GM18858 (cell line): ENCODE measurements around the gene FRA10AC1.
"Not testable (repeated sequence)": the region's sequence is repeated elsewhere in the genome, so short reads cannot be mapped to it uniquely, and the experiment has no call there.

Experiments
- ATAC-seq: cut with Tn5 transposase; IDR thresholded peaks from one replicate; pipeline ENCODE4 v1.9.1; 2021; ENCODE audit not compliant: unreplicated experiment

FRA10AC1 gene

DNA sequence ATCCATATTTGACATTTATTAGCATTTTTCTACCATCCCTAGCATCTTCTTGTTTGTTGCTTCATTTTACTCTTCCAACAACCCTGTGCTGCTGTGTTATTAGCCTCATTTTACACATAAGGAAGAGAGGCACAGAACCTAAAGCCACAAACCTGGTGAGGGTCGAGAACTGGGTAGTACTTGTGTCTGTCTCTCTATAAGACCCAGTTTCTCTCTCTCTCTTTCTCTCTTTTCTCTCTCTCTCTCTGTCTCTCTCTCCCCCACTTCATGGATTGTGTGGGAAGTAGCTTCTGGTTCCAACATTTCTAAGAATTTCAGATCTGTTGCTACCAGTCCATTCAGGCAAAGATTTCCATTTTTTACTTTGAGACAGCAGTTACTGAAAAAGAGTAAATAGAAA lies 1.4 kb upstream of the FRA10AC1 start:
- no peak for ATAC-seq

DNA sequence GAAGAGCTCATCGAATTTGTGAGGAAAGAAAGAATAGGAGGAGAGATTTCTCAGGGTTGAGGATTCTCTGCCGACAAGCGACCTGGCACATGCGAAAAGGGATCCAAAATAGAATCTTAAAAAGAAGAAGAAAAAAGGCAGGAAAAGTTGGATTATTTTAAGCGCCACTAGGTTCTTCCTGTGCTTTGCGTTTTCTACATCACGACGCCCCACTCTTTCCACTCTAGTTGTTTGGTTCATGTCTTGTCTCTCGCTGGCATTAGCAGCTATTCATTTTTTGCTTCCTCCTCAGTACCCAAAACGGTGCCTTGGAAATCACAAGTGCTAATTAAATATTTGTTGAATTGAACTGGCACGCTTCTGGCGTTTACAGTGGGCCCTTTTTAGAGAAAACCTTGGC lies 674 bp upstream of the FRA10AC1 start:
- no peak for ATAC-seq

DNA sequence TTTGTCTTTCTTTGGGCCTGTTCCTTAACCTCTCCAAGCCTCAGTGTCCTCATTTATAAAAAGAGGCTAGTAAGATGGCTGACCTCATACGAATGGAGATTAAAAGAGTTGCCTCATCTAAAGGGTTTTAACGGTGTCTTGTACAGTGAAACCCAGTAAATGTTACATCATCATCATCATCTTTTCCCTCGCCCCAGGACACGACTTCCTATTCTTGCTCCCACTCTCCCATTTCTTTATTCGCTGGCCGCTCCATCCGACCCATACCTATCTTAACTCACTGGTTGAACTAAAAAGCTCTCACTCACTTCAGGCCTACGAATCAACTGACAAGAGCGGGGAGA lies 554 bp downstream of the FRA10AC1 start:
- peak; percentile 16 for ATAC-seq

DNA sequence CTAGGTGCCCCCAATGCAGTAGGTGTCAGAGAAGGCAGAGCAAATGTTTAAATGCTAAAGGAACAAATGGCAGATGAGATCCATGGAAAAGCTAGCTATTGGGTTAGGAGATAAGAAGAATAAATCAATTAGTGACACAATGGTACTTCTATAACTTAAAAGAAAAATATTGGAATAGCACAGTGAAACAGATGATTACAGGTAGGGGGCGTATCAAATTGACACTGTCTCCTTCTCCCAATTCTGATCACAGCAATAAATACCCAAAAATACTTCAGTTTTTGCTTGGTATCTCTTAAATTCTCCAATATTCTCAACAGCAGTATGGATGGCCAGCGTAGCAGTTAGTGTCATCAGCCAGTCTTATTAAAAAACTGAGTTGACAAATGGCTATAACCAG lies 5.2 kb downstream of the FRA10AC1 start:
- no peak for ATAC-seq

DNA sequence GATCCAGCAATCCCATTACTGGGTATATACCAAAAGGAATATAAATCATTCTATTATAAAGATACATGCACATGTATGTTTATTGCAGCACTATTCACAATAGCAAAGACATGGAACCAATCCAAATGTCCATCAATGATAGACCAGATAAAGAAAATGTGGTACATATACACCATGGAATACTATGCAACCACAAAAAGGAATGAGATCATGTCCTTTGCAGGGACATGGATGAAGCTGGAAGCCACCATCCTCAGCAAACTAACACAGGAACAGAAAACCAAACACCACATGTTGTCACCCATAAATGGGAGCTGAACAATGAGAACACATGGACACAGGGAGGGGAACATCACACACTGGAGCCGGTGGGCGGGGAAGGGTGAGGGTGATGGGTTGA lies 5.8 kb downstream of the FRA10AC1 start:
- ATAC-seq, result not testable (repeated sequence)

DNA sequence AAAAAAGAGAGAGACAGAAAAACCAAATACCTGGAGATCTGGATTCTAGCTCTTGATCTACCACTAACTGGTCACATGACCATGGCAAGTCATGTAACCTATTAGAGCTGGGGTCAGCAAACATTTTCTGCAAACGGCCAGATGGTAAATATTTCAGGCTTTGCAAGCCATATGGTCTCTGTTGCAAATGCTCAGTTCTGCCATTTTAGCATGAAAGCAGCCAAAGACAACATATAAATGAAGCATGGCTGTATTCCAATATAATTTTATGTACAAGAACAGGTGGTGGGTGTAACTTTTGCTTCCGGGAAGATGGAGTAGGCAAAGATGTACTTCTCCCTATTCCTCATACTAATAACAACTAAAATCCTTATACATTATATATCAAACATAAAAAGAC lies 6.7 kb downstream of the FRA10AC1 start:
- ATAC-seq, result no peak

DNA sequence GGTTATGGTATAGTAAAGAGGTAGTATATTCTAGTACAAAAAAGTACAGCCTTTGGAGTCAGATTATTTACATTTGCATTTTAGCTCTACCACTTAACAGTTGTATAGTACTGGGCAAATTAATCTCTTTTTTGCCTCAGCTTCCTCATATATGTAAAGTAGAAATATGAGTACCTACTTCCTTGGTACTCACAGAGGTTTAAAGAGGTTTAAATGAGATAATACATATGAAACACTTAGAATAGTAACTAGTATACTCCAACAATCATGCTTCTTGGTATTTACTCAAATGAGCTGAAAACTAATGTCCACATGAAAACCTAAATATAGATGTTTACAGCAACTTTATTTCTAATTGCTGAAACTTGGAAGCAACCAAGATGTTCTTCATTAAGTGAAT lies 14.7 kb downstream of the FRA10AC1 start:
- ATAC-seq, result no peak

DNA sequence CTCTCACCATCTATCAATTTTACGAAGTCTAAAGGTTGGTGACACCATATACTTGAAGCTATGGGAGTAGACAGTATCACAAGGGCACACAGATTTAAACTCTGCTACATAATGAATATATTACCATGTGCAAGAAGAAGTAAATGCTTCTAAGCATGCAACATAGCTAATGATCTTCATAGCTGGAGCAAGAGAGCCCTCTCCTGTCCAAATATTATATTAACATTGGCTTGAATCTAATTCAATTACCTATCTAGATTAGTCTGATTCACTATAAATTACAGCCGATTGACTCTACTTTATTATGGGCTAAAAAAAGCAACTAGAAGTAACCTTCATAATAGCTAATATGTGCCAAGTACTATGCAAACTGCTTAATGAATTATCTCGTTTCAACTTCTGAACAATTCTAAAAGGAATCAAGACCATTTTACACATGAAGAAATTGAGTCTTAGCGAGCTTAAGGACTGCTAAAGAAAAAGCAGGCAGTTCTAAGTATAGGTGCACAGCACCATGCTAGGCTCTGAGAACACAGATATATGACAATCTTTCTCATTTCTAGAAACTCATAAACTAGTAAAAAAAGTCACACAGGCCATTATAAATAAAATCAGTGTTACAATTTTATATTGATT lies 21.9 kb downstream of the FRA10AC1 start:
- no peak for ATAC-seq

DNA sequence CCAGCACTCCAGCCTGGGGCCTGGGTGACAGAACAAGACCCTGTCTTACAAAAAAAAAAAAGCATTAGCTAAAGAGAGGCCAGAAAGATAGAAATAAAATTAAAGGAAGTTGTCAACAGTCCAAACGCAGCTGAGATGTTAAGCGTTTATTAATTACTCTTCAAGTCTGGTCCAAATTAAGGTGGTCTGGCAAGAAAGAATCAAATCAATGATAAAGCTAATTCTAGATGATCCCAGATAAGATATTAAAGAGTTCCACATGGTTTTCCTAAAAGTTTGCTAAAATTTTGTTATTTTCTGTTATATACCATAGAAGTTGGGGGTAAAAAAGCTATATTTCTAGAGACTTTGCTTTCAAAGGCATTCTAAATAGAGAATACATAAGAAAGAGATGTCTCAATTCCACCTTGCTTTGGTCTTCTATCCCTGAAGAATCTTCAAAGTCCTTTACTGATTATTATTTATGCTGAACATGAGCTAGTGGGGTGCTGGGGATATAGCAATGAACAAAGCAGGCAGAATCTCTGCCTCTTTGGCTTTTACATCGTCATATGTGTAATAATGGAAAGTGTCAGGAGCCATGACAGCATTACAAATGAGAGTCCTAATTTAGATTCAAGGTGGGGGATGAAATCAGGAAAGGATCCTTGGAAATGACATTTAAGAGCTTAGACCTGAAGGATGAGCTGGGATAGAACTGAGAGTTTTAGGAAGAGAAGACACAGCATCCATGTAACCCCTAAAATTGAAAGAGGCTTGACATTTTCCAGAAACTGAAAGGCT lies 23.4 kb downstream of the FRA10AC1 start:
- no peak for ATAC-seq

DNA sequence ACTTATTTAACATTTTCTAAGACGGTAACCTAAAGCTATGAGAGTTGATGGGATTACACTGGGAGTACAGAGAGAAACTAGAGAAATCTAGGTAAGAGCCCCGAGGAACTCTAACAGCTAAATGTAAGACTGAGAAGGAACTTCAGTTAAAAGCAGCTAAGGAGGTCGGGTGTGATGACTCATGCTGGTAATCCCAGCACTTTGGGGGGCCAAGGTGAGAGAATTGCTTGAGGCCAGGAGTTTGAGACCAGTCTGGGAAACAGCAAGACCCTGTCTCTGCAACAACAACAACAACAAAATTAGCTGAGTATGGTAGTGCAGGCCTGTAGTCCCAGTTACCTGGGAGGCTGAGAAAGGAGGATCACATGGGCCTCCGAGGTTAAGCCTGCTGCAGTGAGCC lies 24.0 kb downstream of the FRA10AC1 start:
- no peak for ATAC-seq

DNA sequence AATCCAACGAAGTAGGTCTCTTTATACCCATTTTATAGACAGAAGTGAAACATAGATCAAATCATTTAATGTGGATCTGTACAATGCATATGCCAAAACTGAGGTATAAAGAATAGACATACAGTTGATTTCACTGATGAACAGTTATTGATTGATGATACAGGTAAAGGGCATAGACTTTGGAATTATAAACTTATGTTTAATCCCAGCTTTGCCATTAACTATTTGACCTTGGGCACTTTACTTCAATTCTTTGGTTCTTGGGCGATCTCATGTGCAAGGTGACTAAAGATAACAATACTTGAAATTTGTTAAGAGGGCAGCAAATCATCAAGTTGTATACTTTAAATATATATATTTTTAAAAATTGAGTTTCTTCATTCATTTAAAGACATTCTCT lies 28.6 kb downstream of the FRA10AC1 start:
- no peak for ATAC-seq

DNA sequence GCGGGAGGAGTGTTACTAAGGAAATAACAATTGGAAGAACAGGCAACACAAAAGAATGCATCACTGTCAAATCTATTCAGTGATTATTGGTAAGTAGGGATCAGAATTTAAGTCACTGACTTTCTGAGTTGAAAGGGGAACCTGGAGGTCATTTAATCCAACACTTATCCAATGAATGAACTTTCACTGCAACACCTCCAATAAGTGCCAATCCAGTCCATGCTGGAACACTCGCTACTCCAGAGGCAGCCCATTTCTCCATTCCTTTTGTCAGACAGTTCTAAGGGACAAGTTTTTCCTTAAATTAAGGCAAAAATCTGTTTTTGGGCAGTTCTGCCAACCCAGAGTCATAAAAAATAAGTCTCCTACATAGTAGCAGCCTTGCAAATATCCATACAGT lies 29.5 kb downstream of the FRA10AC1 start:
- ATAC-seq, result no peak

DNA sequence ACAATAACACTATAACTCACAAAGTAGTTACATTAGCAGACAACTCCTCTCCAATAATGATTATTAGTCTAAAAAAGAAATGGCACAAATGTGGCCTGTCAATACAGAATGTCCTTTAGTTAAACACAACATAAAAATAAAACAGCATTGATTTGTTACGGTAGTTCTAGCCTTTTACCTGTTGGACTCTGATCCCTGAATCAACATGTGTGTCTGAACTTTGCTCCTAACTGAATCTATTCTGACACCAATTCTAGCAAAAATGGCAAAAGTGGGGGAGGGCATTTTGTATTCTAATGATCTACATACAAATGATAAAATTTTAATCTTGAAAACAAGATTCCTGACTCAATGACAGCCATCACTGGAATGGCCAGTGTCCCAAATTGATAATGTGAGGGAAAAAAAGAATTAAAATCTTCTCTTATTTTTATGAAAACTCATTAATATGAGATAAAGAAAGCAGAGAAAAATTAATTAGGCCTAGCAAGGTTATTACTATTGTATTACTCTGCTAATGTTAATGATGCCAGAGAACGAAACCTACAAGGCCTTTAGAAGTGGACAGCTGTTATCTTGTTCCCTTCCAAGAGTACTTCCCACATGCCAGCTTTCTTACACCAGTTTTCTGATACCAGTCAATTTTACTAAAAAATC lies 30.2 kb downstream of the FRA10AC1 start:
- ATAC-seq, result no peak

DNA sequence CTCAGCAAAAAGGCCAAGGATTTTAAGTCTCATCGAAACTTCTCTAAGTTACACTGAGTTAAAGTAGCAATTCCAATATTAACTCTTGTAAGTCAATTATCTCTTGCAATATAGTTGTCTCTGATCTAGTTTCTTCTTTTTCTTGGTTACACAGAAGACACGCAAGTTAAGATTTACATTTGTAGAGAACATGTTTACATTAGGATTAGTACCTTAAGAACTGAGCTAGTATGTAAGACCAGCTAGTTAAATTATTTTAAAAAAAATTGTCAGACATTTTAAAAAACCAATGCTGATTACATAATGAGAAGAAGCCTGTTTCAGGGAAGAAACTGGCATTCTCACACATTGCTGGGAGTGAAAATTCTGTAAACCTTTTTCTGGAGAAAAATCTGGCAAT lies 31.4 kb downstream of the FRA10AC1 start:
- ATAC-seq, result no peak

DNA sequence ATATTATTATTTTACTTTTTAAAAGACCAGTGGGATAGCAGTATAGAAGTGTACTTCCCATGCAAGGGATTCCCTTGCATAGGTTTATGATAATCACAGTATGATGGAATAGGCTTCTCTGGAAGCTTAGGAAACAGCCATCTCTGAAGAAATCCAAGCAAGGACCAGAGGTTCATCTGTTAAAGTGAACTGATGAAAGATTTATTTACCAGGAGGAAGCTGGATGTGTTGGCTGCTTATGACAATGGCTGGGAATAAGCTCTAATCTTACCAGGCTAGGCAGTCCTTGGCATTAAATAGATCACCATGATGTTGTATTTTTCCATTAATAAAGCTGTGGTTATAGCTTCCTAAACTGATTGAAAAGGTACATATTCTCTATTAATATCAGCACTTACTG lies 32.0 kb downstream of the FRA10AC1 start:
- ATAC-seq, result no peak

DNA sequence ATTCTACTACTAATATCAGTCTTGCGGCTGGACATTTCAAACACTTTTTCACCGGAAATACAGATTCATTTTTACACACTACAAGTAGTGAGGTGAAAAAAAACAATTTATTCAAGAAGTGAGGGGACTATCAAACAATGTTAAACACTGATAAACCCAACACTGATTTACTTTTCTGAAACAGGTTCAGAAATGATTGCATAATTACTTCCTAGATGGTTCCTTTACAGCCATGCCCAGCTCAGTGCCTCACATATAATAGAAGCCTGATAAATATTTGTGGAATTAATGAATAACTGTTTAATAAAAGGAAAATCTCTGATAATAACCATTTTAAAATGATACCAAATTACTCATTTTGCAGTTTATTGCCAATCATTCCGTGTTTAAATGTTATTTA lies 34.6 kb downstream of the FRA10AC1 start:
- no peak for ATAC-seq

DNA sequence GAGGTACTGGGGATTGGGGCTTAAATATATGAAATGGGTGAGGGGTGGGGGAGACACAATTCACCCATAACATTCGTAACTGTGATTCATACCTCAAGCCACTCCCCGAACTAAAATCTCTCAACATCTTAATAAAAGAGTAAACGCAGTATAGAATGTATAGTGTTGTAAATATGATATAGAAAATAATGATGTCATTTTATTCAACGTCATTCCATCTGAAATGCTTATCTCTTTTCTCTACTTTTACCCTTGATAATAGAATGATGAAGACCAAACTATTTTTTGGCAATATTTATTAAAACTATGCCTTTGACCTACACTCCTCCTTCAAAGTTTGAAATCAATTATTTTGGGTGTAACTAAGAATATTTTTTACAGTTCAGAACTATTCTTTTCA lies 36.4 kb downstream of the FRA10AC1 start:
- ATAC-seq, result no peak

DNA sequence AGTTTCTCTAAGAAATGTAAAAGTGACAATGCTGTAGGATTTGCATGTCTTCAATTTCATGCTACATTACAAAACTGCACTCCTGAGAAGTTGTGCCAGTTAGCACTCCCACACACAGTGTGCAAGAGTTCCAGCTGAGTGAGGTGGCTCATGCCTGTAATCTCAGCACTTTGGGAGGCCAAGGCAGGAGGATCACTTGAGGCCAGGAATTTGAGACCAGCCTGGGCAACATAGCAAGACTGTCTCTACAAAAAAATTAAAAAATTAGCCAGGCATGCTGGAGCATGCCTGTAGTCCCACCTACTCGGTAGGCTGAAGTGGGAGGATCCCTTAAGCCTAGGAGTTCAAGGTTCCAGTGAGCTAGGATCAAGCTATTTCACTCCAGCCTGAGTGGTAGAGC lies 44.6 kb downstream of the FRA10AC1 start:
- no peak for ATAC-seq

DNA sequence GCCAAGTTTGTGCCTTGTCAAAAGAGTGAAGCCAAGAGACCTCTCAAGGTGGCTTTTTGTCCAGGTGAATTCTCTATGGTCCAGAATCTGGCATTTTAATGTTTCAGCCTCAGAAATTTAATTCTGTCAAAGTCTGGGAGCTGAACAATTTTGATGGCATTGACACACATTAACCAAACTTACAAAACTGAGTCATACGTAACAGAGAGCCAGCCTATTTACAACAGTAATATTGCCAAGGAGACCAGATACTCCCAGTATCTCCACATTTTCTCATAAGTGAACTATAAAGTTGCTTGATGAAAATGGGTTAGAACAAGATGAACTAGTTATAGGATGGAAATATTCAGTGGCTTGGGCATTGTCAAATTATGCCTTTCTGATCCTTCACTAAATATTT lies 46.2 kb downstream of the FRA10AC1 start:
- ATAC-seq, result no peak

DNA sequence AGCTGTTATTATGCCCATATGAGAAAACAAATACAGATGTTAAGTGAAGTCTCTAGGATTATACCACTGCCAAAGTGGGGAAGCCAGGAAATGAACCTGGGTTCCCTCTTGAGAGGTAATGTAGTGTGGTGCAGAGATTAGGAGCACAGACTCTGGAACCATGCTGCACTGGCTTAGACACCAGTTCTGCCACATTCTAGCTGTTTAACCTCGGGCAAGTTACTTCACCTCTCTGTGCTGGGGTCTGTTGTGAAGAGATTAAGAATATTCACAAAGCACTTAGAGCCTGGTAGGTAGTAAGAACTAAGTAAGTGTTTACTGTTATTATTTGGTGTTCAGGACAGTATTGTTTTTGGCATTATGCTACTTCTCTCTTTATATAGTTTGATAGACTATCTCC lies 48.2 kb downstream of the FRA10AC1 start:
- ATAC-seq, result no peak

DNA sequence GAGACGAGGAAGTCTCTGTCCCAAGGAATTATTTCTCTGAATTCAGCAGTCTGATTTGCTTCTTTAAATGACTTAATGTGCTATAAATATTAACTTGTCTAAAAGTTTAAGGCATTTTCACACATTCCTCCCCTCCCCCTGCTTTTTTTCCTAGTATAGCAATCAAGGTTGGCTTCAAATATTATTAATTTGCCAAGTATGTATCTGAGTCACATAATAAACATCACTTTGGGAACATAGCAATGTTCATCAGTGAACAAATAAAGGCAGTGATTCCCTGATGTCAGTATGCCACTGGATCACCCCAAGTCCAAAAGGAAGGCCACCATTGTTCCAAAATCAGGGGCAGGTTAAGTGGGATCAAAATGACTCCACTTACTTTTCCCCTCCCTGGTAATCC lies 49.5 kb downstream of the FRA10AC1 start:
- ATAC-seq, result no peak

DNA sequence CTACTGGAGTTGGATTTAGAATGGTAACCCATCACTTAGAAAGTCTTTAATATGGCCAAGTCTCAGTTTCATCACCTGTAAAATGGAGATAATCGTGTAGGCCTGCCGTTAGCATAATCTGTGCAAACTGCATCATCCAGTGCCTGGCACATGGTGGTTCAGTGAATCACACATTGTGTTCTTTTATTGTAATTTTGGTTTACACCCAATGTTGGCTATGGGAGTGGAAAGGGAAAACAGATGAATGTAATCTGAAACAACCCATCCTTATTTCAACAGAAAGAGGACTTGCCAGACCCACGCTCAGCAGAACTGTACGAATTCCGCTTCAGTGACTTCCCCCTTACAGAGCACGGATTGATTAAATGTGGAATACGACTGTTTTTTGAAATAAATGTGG lies 62.6 kb downstream of the FRA10AC1 start:
- no peak for ATAC-seq
